HG03196 (cell line): Measurements from ENCODE around the gene BZW2.
"Not testable (repeated sequence)": the region's sequence is repeated elsewhere in the genome, so short reads cannot be mapped to it uniquely, and the experiment has no call there.

Experiments used
- ATAC-seq: cut with Tn5 transposase; IDR thresholded peaks from one replicate; pipeline ENCODE4 v1.9.1; 2021; ENCODE audit not compliant: unreplicated experiment

The BZW2 gene

DNA sequence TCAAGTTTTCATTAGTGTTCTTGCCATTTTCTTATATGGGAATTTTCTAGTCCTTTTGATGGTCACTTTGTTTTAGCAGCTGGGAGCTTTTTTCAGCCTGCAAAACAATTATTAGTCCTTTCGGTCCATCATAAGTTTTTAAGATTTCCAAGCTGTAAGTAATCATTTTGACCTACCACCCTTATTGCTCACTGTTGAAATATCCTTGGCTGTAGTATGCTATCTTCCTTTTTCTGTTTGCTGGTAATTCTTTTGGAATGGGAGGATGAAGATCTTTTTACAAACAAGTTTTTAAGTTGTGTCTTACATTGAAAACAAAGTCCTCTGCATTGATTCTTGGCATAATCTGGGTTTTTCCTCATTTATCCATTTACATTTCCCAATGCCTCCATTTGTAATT lies 24.0 kb downstream of the BZW2 start:
- no peak for ATAC-seq

GRCh38 chr7:16670731-16671344 lies 24.9 kb downstream of the BZW2 start:
- no peak for ATAC-seq

GRCh38 chr7:16671811-16672210 lies 25.8 kb downstream of the BZW2 start:
- ATAC-seq: no peak

DNA sequence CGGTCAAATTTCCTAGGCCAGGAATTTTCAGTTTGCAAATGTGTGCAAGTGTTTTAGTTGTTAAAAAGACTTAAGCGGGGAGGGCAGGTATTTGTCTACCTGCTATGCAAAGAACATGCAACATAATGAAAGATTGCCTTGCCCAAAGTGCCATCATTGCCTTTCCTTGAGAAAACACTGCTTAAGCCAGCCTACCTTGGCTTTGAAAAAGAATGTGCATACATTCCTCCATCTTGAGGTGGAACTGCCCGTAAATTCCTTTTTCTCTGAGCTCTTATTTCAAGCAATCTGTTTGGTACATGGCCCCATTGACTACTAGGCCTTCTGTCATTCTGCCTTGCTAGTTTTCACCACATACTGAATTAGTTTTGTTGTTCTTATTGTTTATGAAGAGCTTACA lies 29.3 kb downstream of the BZW2 start:
- no peak for ATAC-seq

GRCh38 chr7:16677978-16678494 lies 32.1 kb downstream of the BZW2 start:
- ATAC-seq: no peak

- ATAC-seq: not testable (repeated sequence)
Observed at GRCh38 chr7:16678645-16679566, 32.9 kb downstream of the BZW2 start.

DNA sequence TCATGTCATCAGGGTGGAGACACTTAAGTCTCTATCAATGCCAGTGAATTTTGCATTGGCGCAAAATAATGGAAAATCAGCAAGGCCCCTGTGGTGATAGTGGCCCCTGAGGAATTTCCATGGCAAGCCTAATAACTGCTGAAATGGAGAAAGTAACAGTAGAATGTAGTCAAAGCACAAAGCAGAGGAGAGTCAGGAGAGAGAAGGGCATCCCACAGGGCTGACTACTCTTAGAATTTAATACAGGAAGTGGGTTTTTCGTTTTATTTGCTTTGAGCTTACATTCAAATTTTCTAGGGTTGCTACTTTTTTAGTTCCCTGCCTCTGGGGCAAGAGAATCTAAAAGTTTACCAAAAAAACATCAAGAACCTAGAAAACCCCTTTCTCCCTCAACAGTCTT lies 39.0 kb downstream of the BZW2 start:
- ATAC-seq: no peak

DNA sequence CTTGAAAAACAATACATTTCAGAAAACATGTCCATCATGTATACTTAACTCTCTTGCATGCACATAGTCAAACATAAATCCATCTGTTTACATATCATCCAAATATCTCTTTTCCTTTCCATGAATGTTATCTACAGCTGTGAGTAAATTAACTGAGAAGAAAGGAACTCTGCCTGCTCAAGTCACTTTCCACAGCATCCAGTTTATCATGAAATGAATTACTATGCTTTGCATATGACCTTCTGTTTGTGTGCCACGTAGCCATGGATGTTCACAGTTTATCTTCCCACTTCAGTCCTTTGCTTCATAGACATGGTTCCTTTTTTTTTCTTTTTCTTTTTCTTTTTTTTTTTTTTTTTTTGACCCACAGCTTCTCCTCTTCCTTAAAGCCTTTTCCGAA lies 39.6 kb downstream of the BZW2 start:
- ATAC-seq: no peak

GRCh38 chr7:16688249-16688648 lies 42.3 kb downstream of the BZW2 start:
- no peak for ATAC-seq

GRCh38 chr7:16691241-16691640 lies 45.3 kb downstream of the BZW2 start:
- ATAC-seq: no peak

GRCh38 chr7:16693601-16694318 lies 47.8 kb downstream of the BZW2 start:
- ATAC-seq: no peak

GRCh38 chr7:16694806-16695205 lies 48.8 kb downstream of the BZW2 start:
- ATAC-seq: no peak

GRCh38 chr7:16695621-16696237 lies 49.7 kb downstream of the BZW2 start:
- ATAC-seq: no peak

- ATAC-seq: no peak
Observed at GRCh38 chr7:16697507-16698199, 51.7 kb downstream of the BZW2 start.

GRCh38 chr7:16698200-16698905 lies 52.4 kb downstream of the BZW2 start:
- no peak for ATAC-seq

GRCh38 chr7:16702441-16702840 lies 56.5 kb downstream of the BZW2 start:
- ATAC-seq: no peak

DNA sequence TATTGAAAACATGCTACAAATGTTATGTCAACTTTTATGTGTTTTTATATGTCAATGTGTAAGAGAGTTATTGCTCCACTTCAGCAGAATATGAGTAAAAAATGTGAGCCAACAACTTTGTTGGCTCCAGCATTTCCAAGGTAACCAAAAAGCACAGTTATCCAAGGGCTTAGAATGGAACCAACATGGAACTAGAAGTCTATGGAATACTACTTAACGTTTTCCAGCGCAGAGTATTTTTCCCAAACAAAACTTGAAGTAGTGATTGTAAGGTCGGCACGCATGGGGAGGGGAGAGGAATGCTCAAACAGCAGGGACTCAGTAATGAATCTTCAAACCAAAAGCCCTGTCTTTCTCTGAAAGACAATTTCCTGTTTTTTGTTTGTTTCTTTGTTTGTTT lies 62.5 kb downstream of the BZW2 start:
- ATAC-seq: no peak

DNA sequence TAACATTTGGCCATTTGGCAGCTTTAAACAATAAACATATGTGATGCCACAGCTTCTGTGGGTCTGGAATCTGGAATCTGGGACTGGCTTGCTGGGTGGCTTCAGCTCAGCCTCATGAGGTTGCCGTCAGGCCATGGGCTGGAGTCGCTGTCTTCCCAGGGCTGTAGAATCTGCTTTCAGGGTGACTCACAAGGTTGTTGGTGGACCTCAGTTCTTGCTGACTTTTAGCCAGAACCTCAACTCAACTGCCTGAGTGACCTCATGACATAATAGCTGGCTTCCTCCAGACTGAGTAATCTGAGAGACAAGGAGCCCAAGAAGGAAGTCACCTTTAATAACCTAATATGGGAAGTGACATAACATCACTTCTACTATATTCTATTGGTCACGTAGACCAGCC lies 63.0 kb downstream of the BZW2 start:
- no peak for ATAC-seq

DNA sequence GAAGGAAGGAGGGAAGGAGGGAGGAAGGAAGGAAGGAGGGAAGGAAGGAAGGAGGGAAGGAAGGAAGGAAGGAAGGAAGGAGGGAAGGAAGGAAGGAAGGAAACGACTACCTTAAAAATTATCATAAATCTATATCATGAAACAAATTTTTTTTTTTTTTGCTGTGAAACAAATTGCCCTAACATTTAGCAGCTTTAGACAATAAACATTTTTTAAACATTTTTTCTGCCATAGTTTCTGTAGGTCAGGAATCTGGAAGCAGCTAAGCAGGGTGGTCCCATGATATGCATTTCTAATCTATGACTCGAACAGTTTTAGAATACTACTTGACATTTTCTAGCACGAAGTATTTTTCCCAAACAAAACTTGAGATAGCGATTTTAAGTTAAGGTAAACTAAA lies 64.7 kb downstream of the BZW2 start:
- no peak for ATAC-seq

DNA sequence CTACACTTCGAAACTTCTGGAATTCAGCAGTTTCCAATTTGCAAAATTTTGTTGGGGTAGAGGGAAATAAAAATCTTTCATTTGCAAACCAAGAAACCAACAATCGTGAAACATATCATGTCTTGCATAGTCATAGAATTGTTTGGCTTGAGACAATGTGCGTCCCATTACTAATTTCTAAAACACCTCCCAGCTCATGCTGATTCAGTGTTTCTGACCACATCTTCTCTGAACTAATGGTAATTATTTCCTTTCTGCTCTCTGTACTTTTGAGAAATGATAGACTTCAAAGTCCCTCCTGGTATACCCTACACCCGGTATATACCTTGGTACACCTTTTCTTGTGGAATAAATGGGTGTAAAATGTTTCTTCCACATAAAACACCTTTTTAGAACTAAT lies 65.7 kb downstream of the BZW2 start:
- ATAC-seq: no peak
